OCI-LY7 (cell line): ENCODE data around the gene DOK1.

ENCODE experiments used
- EZH2phosphoT487 ChIP-seq: fragments of 200-600 bp; sonication (generic); IDR thresholded peaks from 2 replicates; pipeline ENCODE4 v1.6.1; 2018; ENCODE audit warnings: low read depth, borderline replicate concordance, mild to moderate bottlenecking, mixed run types, antibody characterized with exemption, low read length, moderate library complexity, mixed read lengths
- TF ChIP-seq, protein P1 (sequence below): fragments of 200-600 bp; sonication (generic); conservative IDR thresholded peaks from 2 replicates; pipeline ENCODE4 v1.5.1; 2014; ENCODE audit warnings: mild to moderate bottlenecking, antibody characterized with exemption, low read length, moderate library complexity, mixed read lengths

- no peak for TF ChIP-seq EZH2phosphoT487
- TF ChIP-seq, protein P1, sequence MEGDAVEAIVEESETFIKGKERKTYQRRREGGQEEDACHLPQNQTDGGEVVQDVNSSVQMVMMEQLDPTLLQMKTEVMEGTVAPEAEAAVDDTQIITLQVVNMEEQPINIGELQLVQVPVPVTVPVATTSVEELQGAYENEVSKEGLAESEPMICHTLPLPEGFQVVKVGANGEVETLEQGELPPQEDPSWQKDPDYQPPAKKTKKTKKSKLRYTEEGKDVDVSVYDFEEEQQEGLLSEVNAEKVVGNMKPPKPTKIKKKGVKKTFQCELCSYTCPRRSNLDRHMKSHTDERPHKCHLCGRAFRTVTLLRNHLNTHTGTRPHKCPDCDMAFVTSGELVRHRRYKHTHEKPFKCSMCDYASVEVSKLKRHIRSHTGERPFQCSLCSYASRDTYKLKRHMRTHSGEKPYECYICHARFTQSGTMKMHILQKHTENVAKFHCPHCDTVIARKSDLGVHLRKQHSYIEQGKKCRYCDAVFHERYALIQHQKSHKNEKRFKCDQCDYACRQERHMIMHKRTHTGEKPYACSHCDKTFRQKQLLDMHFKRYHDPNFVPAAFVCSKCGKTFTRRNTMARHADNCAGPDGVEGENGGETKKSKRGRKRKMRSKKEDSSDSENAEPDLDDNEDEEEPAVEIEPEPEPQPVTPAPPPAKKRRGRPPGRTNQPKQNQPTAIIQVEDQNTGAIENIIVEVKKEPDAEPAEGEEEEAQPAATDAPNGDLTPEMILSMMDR, result no peak
These were observed 17.4 kb upstream of the DOK1 start for GRCh38 chr2:74537140-74537539.
